Dendritic cell treated with granulocyte-macrophage colony-stimulating factor and Interleukin-4, amounts not matched to agents 40 ng/mL and 50 ng/mL, for 4 days (primary cell): ENCODE measurements around the gene PDZD7.

Experiments
- H3K27ac Mint-ChIP-seq: one replicate; pipeline ENCODE4 v1.8.0; 2022; ENCODE audit warnings: mild to moderate bottlenecking, mixed read lengths
- H3K27me3 Mint-ChIP-seq: one replicate; pipeline ENCODE4 v1.8.0; 2022; ENCODE audit warnings: mild to moderate bottlenecking, mixed read lengths
- H3K36me3 Mint-ChIP-seq: one replicate; pipeline ENCODE4 v1.8.0; 2022; ENCODE audit warnings: low read depth, mixed read lengths
- H3K4me1 Mint-ChIP-seq: one replicate; pipeline ENCODE4 v1.8.0; 2022; ENCODE audit warnings: low read depth, mixed read lengths
- H3K4me3 Mint-ChIP-seq: one replicate; pipeline ENCODE4 v1.8.0; 2022; ENCODE audit warnings: mild to moderate bottlenecking, moderate library complexity, mixed read lengths
- H3K9me3 Mint-ChIP-seq: one replicate; pipeline ENCODE4 v1.8.0; 2022; ENCODE audit warnings: mixed read lengths
- intact Hi-C: fragments of 100-400 bp; cut with micrococcal nuclease; formaldehyde crosslinking; loops from one replicate; pipeline ENCODE4 v1.15.0; 2022

Gene PDZD7

GRCh38 chr10:100993986-100994708 is 36.8 kb downstream of the PDZD7 start:
- intact Hi-C loops, result no loop called here
- H3K4me3 Mint-ChIP-seq, result no peak overlapping the region
- no peaks in the 10 kb centered on the region for H3K27me3 Mint-ChIP-seq

GRCh38 chr10:100989088-100989487 is 41.8 kb downstream of the PDZD7 start:
- intact Hi-C loops, result no loop called here
- Mint-ChIP-seq H3K27ac (no peak overlapping the region), H3K9me3 (no peaks in the 10 kb centered on the region), H3K36me3 (peaks cover 64% of the 10 kb centered on the region), H3K27me3 (no peaks in the 10 kb centered on the region), H3K4me1 (peaks cover 17% of the 10 kb centered on the region), H3K4me3 (no peak overlapping the region)

More at GRCh38 chr10:100993986-100994708, 36.8 kb downstream of the PDZD7 start:
- H3K9me3 Mint-ChIP-seq, result no peaks in the 10 kb centered on the region
- peaks cover 50% of the 10 kb centered on the region for H3K36me3 Mint-ChIP-seq
- peak overlapping the region; percentile 4 for H3K27ac Mint-ChIP-seq
- peaks cover 29% of the 10 kb centered on the region for H3K4me1 Mint-ChIP-seq

DNA sequence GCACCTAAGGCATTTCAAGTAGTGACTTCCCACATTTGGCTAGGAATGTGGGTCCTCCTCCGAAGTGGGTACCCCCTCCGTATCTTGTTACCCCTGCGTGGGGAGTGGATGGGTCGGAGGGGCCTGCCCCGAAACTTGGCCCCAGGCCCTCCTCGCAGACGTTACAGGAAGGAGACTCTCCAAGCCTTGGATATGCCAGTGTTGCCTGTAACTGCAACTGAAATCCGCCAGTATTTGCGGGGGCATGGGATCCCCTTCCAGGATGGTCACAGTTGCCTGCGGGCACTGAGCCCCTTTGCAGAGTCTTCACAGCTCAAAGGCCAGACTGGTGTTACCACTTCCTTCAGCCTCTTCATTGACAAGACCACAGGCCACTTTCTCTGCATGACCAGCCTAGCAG is 42.8 kb downstream of the PDZD7 start:
- Mint-ChIP-seq H3K27ac (no peak overlapping the region), H3K27me3 (no peaks in the 10 kb centered on the region), H3K4me3 (peak overlapping the region; percentile 88), H3K4me1 (peaks cover 17% of the 10 kb centered on the region), H3K9me3 (no peaks in the 10 kb centered on the region), H3K36me3 (peaks cover 65% of the 10 kb centered on the region)
- intact Hi-C loops, result no loop called here

GRCh38 chr10:100987685-100988049 is 43.3 kb downstream of the PDZD7 start:
- Mint-ChIP-seq H3K4me3 (peak overlapping the region; percentile 88), H3K27me3 (no peaks in the 10 kb centered on the region), H3K27ac (peak overlapping the region; percentile 81), H3K36me3 (peaks cover 65% of the 10 kb centered on the region), H3K4me1 (peaks cover 17% of the 10 kb centered on the region), H3K9me3 (no peaks in the 10 kb centered on the region)
- intact Hi-C loops, result no loop called here

DNA sequence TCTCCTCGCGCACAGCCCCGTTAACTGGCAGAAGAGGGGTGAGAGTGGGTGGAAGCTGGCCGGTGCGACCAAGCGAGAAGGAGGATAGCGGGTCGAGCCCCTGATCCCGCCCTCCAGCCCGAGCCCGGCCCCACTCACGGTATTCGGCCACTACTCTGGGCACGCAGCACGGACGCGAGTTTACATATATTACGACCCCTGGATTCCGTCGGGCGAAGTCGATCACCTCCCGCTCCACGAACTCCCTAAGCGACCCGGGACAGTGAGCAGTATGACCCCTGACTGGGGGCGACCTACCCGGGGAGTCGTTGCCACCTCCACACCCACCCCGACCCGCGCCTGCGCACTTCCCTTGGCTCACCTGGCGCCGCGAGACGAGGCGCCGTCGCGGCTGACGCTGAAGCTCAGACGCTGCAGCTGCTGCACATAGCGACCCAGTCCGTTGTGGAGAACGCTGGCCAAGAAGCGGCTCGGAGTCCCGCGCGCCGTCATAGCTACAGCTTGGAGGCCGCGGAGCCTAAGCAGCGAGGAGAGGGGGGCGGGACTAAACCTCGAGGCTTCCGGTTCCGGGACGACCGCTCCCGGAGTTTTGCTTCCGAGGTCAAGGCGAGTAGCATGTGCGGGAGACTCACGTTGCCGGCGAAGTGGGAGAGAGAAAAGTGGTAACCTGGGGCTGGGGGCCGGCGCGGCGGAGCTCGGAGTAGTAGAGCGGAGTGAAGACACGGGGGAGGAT is 43.8 kb downstream of the PDZD7 start, which contains the start of the genes MRPL43 and TWNK:
MRPL43 (minus strand) TSS at position 546 of the 733 bp plus-strand sequence; CDS start at position 492, 54 bp downstream.
TWNK (plus strand) TSS at position 592 of the 733 bp plus-strand sequence. CDS start 668 bp downstream, outside the sequence.
- Mint-ChIP-seq H3K27ac (peak within 1 kb of the TSS; percentile 81), H3K36me3 (peaks cover 68% of the 10 kb centered on the region)

GRCh38 chr10:100986623-100986951 is 44.3 kb downstream of the PDZD7 start:
- intact Hi-C loops, result no loop called here
- Mint-ChIP-seq H3K27ac (peak overlapping the region; percentile 81), H3K36me3 (peaks cover 72% of the 10 kb centered on the region), H3K9me3 (no peaks in the 10 kb centered on the region), H3K4me1 (peaks cover 17% of the 10 kb centered on the region), H3K4me3 (peak overlapping the region; percentile 88), H3K27me3 (no peaks in the 10 kb centered on the region)

More for the DNA sequence above, 43.8 kb downstream of the PDZD7 start, which contains the start of the genes MRPL43 and TWNK:
- intact Hi-C loops, result no loop called here
- Mint-ChIP-seq H3K27me3 (no peaks in the 10 kb centered on the region), H3K4me1 (peaks cover 17% of the 10 kb centered on the region), H3K4me3 (peak within 1 kb of the TSS; percentile 88), H3K9me3 (no peaks in the 10 kb centered on the region)

DNA sequence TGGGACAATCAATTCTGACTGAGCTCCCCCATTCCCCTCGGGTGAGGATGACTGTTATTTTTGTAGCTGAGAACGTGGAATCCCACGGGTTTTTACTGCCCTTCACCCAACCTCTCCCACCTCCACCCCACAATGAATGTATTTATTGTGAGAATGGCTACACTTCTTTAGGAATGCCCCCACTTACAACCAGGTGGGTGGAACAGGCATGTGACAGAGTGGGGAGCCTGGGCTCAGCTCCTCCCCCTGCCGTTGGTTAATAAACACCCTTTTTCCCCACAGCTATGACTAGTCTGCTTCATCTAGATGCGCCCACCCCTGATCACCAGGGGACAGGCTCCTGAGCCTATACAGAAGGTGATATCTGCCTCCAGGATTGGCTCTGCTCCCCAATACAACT is 45.6 kb downstream of the PDZD7 start:
- H3K4me1 Mint-ChIP-seq, result peaks cover 17% of the 10 kb centered on the region
- no peaks in the 10 kb centered on the region for H3K27me3 Mint-ChIP-seq
- H3K36me3 Mint-ChIP-seq, result peaks cover 72% of the 10 kb centered on the region
- no peaks in the 10 kb centered on the region for H3K9me3 Mint-ChIP-seq
- no peak overlapping the region for H3K4me3 Mint-ChIP-seq
- no peak overlapping the region for H3K27ac Mint-ChIP-seq
- intact Hi-C loops, result no loop called here

GRCh38 chr10:100984672-100985177 is 46.2 kb downstream of the PDZD7 start:
- no peak overlapping the region for H3K4me3 Mint-ChIP-seq
- intact Hi-C loops, result no loop called here
- no peaks in the 10 kb centered on the region for H3K27me3 Mint-ChIP-seq
- peaks cover 75% of the 10 kb centered on the region for H3K36me3 Mint-ChIP-seq
- no peaks in the 10 kb centered on the region for H3K9me3 Mint-ChIP-seq
- peaks cover 16% of the 10 kb centered on the region for H3K4me1 Mint-ChIP-seq
- H3K27ac Mint-ChIP-seq, result no peak overlapping the region

- Mint-ChIP-seq H3K27ac (no peak overlapping the region), H3K4me3 (no peak overlapping the region)
Measured at GRCh38 chr10:100983868-100984671, 46.9 kb downstream of the PDZD7 start.

DNA sequence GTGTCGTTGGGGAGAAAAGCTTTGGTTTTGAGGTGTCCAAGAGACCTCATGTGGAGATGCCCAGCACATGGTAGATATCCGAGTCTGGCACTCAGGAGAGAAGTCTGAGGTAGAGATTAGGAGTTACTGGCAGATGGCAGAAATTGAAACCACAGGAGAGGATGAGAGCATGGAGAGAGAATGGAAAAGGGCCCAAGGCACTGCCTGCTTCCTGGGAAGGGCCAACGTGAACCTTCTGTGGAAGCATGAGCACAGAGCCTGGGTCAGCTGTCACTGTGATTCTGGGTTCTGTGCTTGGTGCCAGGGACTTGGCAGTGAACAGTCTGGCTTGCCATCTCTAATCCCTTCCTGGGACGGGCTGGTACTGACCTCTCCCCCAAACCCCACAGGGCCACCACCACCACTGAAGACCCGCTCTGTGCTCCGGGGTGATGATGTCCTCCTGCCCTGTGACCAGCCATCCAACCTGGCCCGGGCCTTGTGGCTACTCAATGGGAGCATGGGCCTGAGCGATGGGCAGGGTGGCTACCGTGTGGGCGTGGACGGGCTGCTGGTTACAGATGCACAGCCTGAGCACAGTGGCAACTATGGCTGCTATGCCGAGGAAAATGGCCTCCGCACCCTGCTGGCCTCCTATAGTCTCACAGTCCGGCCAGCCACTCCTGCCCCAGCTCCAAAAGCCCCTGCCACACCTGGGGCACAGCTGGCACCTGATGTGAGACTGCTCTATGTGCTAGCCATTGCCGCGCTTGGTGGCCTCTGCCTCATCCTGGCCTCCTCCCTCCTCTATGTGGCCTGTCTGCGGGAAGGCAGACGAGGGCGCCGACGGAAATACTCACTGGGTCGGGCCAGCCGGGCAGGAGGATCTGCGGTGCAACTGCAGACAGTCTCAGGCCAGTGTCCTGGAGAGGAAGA is 47.8 kb downstream of the PDZD7 start:
- Mint-ChIP-seq H3K4me1 (peaks cover 11% of the 10 kb centered on the region), H3K9me3 (no peaks in the 10 kb centered on the region), H3K4me3 (no peak overlapping the region), H3K27me3 (no peaks in the 10 kb centered on the region), H3K36me3 (peaks cover 80% of the 10 kb centered on the region), H3K27ac (no peak overlapping the region)
- intact Hi-C loops, result no loop called here

More at GRCh38 chr10:100983868-100984671, 46.9 kb downstream of the PDZD7 start:
- Mint-ChIP-seq H3K9me3 (no peaks in the 10 kb centered on the region), H3K27me3 (no peaks in the 10 kb centered on the region), H3K4me1 (peaks cover 11% of the 10 kb centered on the region), H3K36me3 (peaks cover 74% of the 10 kb centered on the region)
- intact Hi-C loops, result no loop called here

- intact Hi-C loops, result no loop called here
- Mint-ChIP-seq H3K27ac (no peak overlapping the region), H3K27me3 (peaks cover 5% of the 10 kb centered on the region), H3K4me3 (no peak overlapping the region), H3K9me3 (no peaks in the 10 kb centered on the region), H3K36me3 (peaks cover 71% of the 10 kb centered on the region), H3K4me1 (no peaks in the 10 kb centered on the region)
Measured at GRCh38 chr10:100981178-100981772, 49.7 kb downstream of the PDZD7 start.

DNA sequence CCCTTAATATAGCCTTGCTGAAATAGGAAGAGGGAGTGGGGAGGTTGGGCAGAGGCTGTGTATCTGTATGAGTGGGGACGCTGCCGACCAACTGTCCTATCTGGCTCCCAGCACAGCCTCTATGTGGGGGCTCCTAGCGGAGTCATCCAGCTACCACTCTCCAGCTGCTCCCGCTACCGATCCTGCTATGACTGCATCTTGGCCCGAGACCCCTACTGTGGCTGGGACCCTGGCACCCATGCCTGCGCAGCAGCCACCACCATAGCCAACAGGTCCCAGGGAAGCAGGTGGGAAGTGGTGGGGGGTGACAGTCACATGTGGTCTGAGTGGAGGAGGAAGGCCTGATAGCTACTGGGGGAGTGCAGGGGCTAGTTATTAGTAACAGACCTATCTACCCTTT is 50.2 kb downstream of the PDZD7 start:
- no peak overlapping the region for H3K27ac Mint-ChIP-seq
- H3K36me3 Mint-ChIP-seq, result peaks cover 69% of the 10 kb centered on the region
- no peak overlapping the region for H3K4me3 Mint-ChIP-seq
- H3K9me3 Mint-ChIP-seq, result no peaks in the 10 kb centered on the region
- no peaks in the 10 kb centered on the region for H3K4me1 Mint-ChIP-seq
- intact Hi-C loops, result no loop called here
- peaks cover 5% of the 10 kb centered on the region for H3K27me3 Mint-ChIP-seq
